Muscle layer of duodenum (tissue), 2 donors: ENCODE measurements around the gene ORC6.

Experiments used
- H3K27ac ChIP-seq: one replicate; pipeline ENCODE4 v1.7.0; 2013; ENCODE audit warnings: mild to moderate bottlenecking, low read length
- H3K27me3 ChIP-seq: one replicate; pipeline ENCODE4 v1.7.0; 2013; ENCODE audit warnings: low read depth, mild to moderate bottlenecking, control low read depth, low read length
- H3K36me3 ChIP-seq, 2 donors: one replicate each; pipeline ENCODE4 v1.7.0; 2013; ENCODE audit warnings: low read length in 2 of 2, control low read depth in 1 of 2, mild to moderate bottlenecking in 1 of 2; ENCODE audit not compliant: insufficient read depth in 2 of 2, control insufficient read depth in 1 of 2
- H3K4me1 ChIP-seq, 2 donors: one replicate each; pipeline ENCODE4 v1.7.0; 2013; ENCODE audit warnings: low read length in 2 of 2, mild to moderate bottlenecking in 2 of 2, control low read depth in 1 of 2, moderate library complexity in 1 of 2; ENCODE audit not compliant: insufficient read depth in 2 of 2, control insufficient read depth in 1 of 2
- H3K4me3 ChIP-seq, 2 donors: one replicate each; pipeline ENCODE4 v1.7.0; 2013; ENCODE audit warnings: low read length in 2 of 2, low read depth in 1 of 2, mild to moderate bottlenecking in 1 of 2
- H3K9me3 ChIP-seq, 2 donors: one replicate each; pipeline ENCODE4 v1.7.0; 2013; ENCODE audit warnings: low read length in 2 of 2, control low read depth in 1 of 2, mild to moderate bottlenecking in 1 of 2; ENCODE audit not compliant: control insufficient read depth in 1 of 2
- donor health status: healthy.

Gene ORC6

DNA sequence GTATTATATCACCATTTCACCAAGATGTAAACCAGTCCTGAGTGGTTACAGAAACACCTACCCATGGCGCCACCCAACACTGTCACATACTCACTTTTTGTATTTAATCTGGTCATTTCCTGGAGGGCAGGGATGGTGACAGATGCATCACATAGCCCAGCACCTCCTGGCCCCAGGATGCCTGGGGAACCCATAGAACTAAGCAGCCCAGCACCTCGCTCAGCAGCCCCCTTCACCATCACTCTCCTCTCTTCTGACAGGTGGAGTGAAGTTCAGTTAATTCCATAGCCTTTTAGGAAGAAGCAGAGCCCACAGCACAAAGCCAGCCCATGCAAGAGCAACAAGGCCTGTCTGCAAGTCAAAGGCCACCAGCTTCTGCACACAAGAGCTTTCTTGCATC lies 31.2 kb downstream of the ORC6 start:
- H3K9me3 ChIP-seq, result peaks cover 0 to 8% of the 10 kb centered on the region in 2 donors
- no peaks in the 10 kb centered on the region for H3K4me1 ChIP-seq
- H3K36me3 ChIP-seq, result no peaks in the 10 kb centered on the region
- no peak overlapping the region for H3K4me3 ChIP-seq
- H3K27ac ChIP-seq, result no peak overlapping the region
- H3K27me3 ChIP-seq, result no peaks in the 10 kb centered on the region

DNA sequence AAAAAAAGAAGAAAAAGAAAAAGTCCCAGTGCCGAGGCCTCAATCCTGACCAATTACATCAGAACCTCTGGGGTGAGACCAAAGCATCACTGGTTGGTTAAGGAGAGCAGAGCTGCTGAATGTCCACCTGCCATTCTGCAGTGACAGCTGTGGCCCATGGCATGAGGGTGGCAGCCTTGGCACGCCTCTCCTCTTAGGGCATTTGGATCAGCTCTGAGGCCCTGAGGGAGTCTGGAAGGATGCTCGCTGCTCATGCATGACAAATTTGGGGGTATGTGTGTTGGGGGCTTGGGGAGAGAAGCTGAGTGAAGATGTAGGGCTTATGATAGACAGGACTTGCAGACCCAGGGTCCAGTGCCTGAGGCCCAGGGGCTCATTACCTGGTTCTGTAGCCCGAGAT lies 32.4 kb downstream of the ORC6 start:
- peaks cover 0 to 7% of the 10 kb centered on the region in 2 donors for H3K9me3 ChIP-seq
- no peaks in the 10 kb centered on the region for H3K27me3 ChIP-seq
- H3K4me3 ChIP-seq, result no peak overlapping the region
- no peak overlapping the region for H3K27ac ChIP-seq
- H3K4me1 ChIP-seq, result no peaks in the 10 kb centered on the region
- no peaks in the 10 kb centered on the region for H3K36me3 ChIP-seq

DNA sequence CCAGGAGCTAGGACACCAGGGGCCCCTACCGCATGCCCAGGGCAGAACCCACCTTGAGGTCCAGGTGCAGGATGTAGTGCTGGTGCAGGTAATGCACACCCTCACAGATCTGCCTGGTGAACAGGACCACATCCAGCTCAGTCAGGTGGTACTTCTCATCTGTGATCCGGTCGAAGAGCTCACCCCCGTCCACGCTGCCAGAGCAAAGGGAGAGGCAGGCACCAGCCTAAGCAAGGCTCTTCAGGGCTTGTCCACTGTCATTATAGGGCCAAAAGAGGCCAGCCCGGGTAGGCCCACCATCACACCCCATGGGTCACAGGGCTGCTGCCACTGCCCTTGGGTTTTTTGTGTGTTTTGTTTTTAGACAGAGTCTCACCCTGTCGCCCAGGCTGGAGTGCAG lies 37.7 kb downstream of the ORC6 start:
- Histone ChIP-seq H3K27ac (no peak overlapping the region), H3K4me3 (no peak overlapping the region), H3K36me3 (no peaks in the 10 kb centered on the region), H3K27me3 (no peaks in the 10 kb centered on the region), H3K9me3 (peaks cover 0 to 7% of the 10 kb centered on the region in 2 donors), H3K4me1 (no peaks in the 10 kb centered on the region)

DNA sequence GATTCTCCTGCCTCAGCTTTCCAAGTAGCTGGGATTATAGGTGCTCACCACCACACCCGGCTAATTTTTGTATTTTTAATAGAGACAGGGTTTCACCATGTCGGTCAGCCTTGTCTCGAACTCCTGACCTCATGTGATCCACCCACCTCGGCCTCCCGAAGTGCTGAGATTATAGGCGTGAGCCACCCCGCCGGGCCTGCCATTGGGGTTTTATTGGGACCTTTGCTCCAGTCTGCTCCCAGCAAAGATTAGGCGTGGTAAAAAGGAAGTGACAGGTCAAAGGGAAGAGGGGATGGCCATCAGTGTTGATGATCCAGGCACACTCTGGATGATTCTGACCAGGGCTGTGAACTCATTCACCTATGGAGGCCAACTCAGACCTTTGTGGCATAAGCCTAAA lies 38.2 kb downstream of the ORC6 start:
- no peaks in the 10 kb centered on the region for H3K27me3 ChIP-seq
- H3K36me3 ChIP-seq, result no peaks in the 10 kb centered on the region
- H3K4me1 ChIP-seq, result no peaks in the 10 kb centered on the region
- no peak overlapping the region for H3K4me3 ChIP-seq
- H3K9me3 ChIP-seq, result peaks cover 0 to 7% of the 10 kb centered on the region in 2 donors
- H3K27ac ChIP-seq, result no peak overlapping the region

DNA sequence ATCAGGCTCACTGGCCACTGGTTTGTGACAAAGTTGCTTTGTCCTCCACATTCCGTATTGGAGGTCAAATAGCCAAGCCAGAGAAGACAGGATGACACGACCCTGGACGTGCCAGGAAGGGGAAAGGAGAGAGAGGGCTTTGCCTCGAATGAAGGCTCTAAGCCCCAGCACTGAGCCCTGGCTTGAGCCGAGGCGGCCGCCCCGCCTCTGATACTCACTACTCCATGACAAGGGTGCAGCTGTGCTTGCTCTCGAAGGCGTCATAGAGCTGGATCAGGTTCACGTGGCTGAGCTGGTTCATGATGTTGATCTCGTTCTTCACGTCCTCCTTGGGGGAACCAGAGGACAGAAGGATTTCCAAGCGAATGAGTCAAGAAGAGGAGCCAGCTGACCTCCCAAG lies 39.3 kb downstream of the ORC6 start:
- Histone ChIP-seq H3K27me3 (no peaks in the 10 kb centered on the region), H3K27ac (no peak overlapping the region), H3K4me3 (no peak overlapping the region), H3K36me3 (no peaks in the 10 kb centered on the region), H3K4me1 (no peaks in the 10 kb centered on the region), H3K9me3 (peaks cover 0 to 3% of the 10 kb centered on the region in 2 donors)

DNA sequence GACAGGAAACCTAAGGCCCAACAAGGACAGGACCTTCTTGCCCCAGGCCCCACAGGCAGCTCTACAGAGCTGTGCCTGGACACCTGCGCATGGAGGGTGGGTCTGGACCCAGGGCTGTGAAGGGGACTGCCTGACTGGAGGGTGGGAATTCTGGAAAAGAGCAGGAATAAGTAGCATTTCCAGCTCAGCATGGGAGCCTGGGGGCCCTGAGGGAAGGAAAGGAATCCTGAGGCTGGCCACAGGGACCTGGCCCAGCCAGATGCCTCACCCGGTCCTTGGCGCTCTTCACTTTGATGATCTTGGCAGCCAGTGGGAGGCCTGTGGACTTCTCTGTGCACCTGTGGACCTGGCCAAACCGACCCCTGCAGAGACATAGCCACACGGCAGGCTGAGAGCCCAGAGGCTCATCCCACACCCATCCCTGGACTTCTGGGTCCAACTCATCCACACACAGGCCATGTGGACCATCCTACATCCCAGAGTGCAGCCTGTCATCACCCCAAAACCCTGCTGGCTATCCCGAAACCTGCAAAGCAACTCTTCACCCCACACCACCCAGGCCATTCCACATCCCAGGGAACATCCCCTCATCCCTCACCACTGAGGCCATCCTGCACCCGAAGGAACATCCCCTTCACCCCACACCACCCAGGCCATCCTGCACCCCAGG lies 40.0 kb downstream of the ORC6 start:
- no peaks in the 10 kb centered on the region for H3K36me3 ChIP-seq
- no peak overlapping the region for H3K4me3 ChIP-seq
- H3K4me1 ChIP-seq, result no peaks in the 10 kb centered on the region
- no peaks in the 10 kb centered on the region for H3K27me3 ChIP-seq
- no peak overlapping the region for H3K27ac ChIP-seq
- H3K9me3 ChIP-seq, result peaks cover 0 to 3% of the 10 kb centered on the region in 2 donors

DNA sequence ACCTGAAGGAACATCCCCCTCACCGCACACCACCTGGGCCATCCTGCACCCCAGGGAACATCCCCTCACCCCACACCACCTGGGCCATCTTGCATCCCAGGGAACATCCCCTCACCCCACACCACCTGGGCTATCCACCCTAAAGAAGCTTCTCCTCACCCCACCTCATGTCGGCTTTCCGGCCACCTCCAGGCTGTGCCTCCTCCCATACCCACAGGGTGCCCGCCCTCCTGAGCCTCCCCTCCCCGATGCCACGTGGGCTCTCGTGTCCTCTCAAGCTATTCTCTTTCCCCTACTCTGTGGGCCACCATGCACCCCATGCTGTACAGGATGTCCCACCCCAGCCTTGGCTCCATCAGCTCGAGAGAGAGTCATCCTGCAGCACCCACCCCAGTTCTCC lies 40.7 kb downstream of the ORC6 start:
- Histone ChIP-seq H3K4me3 (no peak overlapping the region), H3K9me3 (peaks cover 0 to 2% of the 10 kb centered on the region in 2 donors), H3K27me3 (no peaks in the 10 kb centered on the region), H3K27ac (no peak overlapping the region), H3K36me3 (no peaks in the 10 kb centered on the region), H3K4me1 (no peaks in the 10 kb centered on the region)

DNA sequence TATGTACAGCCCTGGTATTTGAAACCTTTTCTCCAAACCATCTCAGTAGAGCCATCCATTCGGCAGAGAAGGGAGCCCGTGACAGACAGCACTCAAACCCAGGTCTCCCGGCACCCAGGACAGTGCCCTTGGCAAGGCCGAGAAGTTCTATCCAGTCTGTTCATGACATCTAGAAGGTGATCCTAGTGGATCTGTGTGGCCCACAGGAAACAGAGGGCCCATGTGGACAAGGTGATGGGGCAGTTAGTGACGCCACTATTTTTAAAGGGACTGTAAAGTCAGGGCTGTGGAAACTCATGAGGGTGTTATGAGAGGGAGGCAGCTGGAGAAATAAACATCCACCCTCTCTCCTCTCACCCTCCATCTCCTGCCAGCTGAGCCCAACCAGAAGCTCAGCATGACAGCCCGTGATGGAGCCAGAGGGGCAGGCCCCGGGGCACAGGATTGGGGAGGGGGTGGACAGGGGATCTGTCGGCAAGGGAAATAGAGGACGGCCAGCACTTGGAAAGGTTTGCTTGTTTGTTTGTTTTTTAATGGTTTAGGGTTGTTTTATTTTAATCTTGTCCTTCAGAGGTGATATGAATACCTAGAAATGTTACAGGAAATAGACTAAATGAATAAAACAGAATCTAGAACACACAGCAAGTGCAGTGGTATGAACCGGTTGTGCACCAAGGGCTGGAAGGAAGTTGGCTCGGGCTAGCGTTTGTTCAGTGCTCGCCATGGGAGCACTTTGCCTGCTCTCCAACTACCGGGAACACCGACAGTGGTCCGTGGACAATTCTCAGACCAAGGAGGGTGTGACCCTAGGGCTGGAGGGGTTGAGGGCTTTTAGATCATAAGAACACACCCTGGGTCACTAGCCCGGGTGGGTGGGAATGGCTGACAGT lies 41.6 kb downstream of the ORC6 start:
- H3K27me3 ChIP-seq, result no peaks in the 10 kb centered on the region
- H3K36me3 ChIP-seq, result no peaks in the 10 kb centered on the region
- no peak overlapping the region for H3K4me3 ChIP-seq
- no peaks in the 10 kb centered on the region for H3K9me3 ChIP-seq
- no peaks in the 10 kb centered on the region for H3K4me1 ChIP-seq
- no peak overlapping the region for H3K27ac ChIP-seq

DNA sequence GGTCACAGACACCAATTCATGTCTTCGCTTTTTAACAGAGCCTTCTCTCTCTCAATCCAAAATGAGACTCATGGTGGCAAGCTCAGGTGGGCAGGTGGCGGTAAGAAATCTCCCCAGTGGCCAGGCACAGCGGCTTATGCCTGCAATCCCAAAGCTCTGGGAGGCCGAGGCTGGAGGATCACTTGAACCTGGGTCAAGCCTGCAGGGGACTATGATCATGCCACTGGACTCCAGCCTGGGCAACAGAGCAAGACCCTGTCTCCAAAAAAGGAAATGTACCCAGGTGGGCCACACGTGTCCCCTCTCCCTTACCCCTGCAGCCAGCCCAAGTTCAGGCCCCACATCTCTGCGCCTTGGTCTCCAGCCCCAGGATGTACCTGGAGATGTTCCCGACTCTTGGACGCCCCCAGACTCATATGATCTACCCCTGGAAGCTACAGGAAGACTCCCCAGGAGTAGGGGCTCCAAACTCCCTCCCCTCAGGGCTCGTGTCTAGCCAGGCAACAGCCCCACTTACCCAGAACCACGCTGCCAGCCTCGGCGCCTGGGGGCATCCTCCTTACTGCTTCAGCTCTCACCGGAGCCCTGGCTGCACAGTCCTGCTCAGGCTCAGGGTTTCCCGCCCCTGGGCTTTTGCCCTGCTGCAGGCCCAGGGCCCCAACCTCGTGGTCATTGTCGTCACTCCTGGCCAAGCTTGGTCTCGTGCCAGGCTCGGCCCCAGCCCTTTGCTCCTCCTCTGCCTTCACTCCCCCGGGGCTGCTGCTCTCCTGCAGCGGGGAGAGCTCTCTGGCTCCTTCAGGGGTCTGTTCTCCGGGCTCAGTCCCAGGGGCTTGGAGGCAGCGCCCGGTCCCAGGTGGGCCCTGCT lies 42.5 kb downstream of the ORC6 start:
- Histone ChIP-seq H3K27me3 (no peaks in the 10 kb centered on the region), H3K27ac (no peak overlapping the region), H3K4me3 (no peak overlapping the region), H3K36me3 (no peaks in the 10 kb centered on the region), H3K4me1 (no peaks in the 10 kb centered on the region), H3K9me3 (no peaks in the 10 kb centered on the region)

DNA sequence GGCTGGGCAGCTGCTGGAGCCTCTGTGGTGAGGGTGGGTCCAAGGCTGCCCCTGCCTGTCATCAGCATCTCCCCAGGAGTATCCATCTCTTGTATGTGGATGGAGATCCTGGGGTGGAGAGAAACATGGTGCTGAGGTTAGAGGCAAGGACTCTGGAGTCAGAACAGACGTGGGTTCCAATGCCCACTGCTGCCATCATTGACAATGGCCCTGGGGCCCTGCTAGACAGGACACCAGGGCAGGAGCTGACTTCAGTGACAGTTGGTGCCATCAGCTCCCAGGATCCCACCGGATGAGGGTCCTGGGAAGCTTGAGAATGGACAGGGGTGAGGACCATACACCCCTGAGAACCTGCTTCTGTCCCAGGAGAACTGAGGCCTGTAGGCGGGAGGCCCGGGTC lies 43.1 kb downstream of the ORC6 start:
- Histone ChIP-seq H3K4me3 (no peak overlapping the region), H3K4me1 (no peaks in the 10 kb centered on the region), H3K27ac (no peak overlapping the region), H3K9me3 (no peaks in the 10 kb centered on the region), H3K36me3 (no peaks in the 10 kb centered on the region), H3K27me3 (no peaks in the 10 kb centered on the region)

DNA sequence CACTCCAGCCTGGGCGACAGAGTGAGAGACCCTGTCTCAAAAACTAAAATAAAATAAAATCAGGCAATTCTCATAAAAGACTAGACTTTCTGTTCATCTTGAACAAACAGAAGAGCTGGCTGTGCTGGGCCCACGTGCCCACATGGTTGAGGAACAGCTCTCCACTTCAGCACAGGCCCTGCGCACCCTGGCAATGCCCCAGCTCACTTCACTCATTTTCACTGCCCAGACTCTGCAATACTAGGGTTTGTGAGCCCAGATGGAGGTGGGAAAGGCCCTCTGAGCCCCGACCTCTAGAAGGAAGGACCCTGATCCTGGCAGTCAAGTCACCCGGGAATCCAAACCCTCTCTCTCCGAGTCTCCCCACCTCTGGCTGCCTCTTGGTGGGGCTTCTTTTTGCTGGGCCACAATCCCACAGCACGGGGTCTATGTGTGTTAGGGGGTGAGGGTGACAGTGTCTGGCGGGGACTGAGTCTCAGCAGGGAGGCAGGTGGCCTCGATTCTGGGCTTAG lies 43.9 kb downstream of the ORC6 start:
- H3K4me3 ChIP-seq, result no peak overlapping the region
- no peaks in the 10 kb centered on the region for H3K9me3 ChIP-seq
- H3K36me3 ChIP-seq, result no peaks in the 10 kb centered on the region
- H3K27ac ChIP-seq, result no peak overlapping the region
- no peaks in the 10 kb centered on the region for H3K4me1 ChIP-seq
- H3K27me3 ChIP-seq, result no peaks in the 10 kb centered on the region
